GM23338 (cell line): Measurements from ENCODE around the gene LRRC8E.

Experiments
- CREB1 ChIP-seq: fragments of 250-450 bp; sonication (Bioruptor Pico); IDR thresholded peaks from 2 replicates; pipeline ENCODE4 v1.5.0; 2020; ENCODE audit warnings: low read depth, mild to moderate bottlenecking, moderate library complexity
- CTCF ChIP-seq, 2 experiments: fragments of 200-600 bp in 1 of 2; sonication (generic) in 1 of 2; conservative IDR thresholded peaks; 2 replicates each; pipeline versions ENCODE4 v1.5.1 to v1.6.1; 2016 to 2017; ENCODE audit warnings: antibody characterized with exemption in 2 of 2, low read depth in 2 of 2, mild to moderate bottlenecking in 2 of 2, moderate library complexity in 1 of 2
- ETS1 ChIP-seq: IDR thresholded peaks from 2 replicates; pipeline ENCODE4 v1.6.1; 2016; ENCODE audit warnings: antibody characterized with exemption
- EZH2 ChIP-seq: fragments of 200-600 bp; sonication (generic); IDR thresholded peaks from one replicate; pipeline ENCODE4 v1.8.0; 2017; ENCODE audit warnings: antibody characterized with exemption, mild to moderate bottlenecking, low read depth; ENCODE audit not compliant: unreplicated experiment
- EZH2phosphoT487 ChIP-seq: fragments of 200-600 bp; sonication (generic); IDR thresholded peaks from one replicate; pipeline ENCODE4 v1.8.1; 2018; ENCODE audit warnings: antibody characterized with exemption; ENCODE audit not compliant: unreplicated experiment
- JUNB ChIP-seq: IDR thresholded peaks from one replicate; pipeline ENCODE4 v1.6.1; 2016; ENCODE audit warnings: antibody characterized with exemption; ENCODE audit not compliant: unreplicated experiment
- POLR2AphosphoS5 ChIP-seq: IDR thresholded peaks from 2 replicates; pipeline ENCODE4 v1.6.1; 2016; ENCODE audit warnings: antibody characterized with exemption, low read depth
- REST ChIP-seq: IDR thresholded peaks from one replicate; pipeline ENCODE4 v1.6.1; 2018; ENCODE audit warnings: antibody characterized with exemption; ENCODE audit not compliant: unreplicated experiment
- STAT1 ChIP-seq: IDR thresholded peaks from one replicate; pipeline ENCODE4 v1.6.1; 2016; ENCODE audit warnings: antibody characterized with exemption; ENCODE audit not compliant: unreplicated experiment
- ZNF114 ChIP-seq: fragments of 250-450 bp; sonication (Bioruptor Pico); IDR thresholded peaks from 2 replicates; pipeline ENCODE4 v1.5.0; 2020; ENCODE audit warnings: mild to moderate bottlenecking, moderate library complexity
- ZNF331 ChIP-seq: fragments of 250-450 bp; sonication (Bioruptor Pico); IDR thresholded peaks from 2 replicates; pipeline ENCODE4 v1.5.0; 2020; ENCODE audit warnings: low read depth, mild to moderate bottlenecking, moderate library complexity
- ZNF462 ChIP-seq: fragments of 250-450 bp; sonication (Bioruptor Pico); IDR thresholded peaks from 2 replicates; pipeline ENCODE4 v1.5.0; 2020; ENCODE audit warnings: mild to moderate bottlenecking, moderate library complexity

GRCh38 chr19:7850945-7851622, 37.2 kb upstream of the LRRC8E start:
- TF ChIP-seq CTCF (conservative IDR thresholded peaks at IDR 0.05; ENCODE audit: low read depth in 2 of 2) (no peak), ZNF331 (no peak), ETS1 (no peak), ZNF114 (CRISPR knock-in tag) (no peak), EZH2 (no peak), CREB1 (CRISPR knock-in tag) (no peak), POLR2AphosphoS5 (no peak), REST (no peak), EZH2phosphoT487 (no peak), JUNB (no peak), STAT1 (no peak), ZNF462 (CRISPR knock-in tag) (no peak)
